Measurements from ENCODE around the gene SEZ6L2. TPM values are rescaled to one million over a fixed set of nuclear protein-coding genes. Genes with fewer than 3 reads are reported as not detected.
"Not testable (repeated sequence)": the region's sequence is repeated elsewhere in the genome, so short reads cannot be mapped to it uniquely, and the experiment has no call there.

The SEZ6L2 gene
- total RNA-seq, 1 experiment from 2014 or later, result 70.7 TPM

DNA sequence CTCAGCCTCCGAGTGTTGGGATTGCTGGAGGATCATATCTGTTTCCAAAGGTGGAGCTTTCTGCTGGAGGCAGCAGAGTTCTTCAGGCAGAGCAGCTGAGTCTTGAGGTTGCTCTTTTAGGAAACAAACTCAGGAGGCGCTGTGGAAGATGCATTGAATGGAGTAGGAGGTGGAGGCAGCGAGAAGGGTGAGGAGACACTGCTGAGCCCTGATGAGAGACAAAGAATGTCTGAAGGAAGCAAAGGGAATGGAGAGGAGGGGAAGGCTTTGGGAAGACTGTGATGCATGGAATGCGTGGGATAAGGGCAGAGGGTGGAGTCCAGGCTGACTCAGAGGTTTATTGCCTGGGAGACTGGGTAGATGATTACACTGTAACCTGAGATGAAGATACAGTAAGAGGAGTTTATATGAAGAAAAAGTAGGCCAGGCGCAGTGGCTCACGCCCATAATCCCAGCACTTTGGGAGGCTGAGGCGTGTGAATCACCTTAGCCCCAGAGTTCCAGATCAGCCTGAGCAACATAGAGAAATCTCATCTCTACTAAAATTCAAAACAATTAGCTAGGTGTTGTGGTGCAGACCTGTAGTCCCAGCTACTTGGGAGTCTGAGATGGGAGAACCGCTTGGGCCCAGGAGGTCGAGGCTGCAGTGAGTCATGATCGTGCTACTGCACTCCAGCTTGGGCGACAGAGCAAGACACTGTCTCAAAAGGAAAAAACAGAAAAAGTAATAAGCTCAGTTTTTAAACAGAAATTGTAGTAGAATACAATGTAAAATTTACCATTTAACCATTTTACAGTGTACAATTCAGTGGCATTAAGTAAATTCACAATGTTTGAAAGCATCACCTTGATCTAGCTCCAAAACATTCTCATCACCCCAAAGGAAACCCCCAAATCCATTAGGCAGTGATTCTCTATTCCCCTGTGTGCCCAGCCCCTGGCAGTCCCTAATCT lies 44.8 kb upstream of the SEZ6L2 start:
- TF ChIP-seq SIN3A (IDR thresholded peaks at IDR 0.05; ENCODE audit: borderline replicate concordance, insufficient read depth, low read depth, low read length) (no peak; the same call in 1 of the 2 replicates), TCF7L2 (IDR thresholded peaks at IDR 0.05; ENCODE audit: low read depth, low read length) (0 out of 2 replicates have a peak, but pooled peaks have one; percentile 33), POLR2AphosphoS5 (IDR thresholded peaks at IDR 0.05; ENCODE audit: low read depth, low read length) (peak; percentile 70; the same call in 1 of the 2 replicates)
- TF ChIP-seq, protein P1, sequence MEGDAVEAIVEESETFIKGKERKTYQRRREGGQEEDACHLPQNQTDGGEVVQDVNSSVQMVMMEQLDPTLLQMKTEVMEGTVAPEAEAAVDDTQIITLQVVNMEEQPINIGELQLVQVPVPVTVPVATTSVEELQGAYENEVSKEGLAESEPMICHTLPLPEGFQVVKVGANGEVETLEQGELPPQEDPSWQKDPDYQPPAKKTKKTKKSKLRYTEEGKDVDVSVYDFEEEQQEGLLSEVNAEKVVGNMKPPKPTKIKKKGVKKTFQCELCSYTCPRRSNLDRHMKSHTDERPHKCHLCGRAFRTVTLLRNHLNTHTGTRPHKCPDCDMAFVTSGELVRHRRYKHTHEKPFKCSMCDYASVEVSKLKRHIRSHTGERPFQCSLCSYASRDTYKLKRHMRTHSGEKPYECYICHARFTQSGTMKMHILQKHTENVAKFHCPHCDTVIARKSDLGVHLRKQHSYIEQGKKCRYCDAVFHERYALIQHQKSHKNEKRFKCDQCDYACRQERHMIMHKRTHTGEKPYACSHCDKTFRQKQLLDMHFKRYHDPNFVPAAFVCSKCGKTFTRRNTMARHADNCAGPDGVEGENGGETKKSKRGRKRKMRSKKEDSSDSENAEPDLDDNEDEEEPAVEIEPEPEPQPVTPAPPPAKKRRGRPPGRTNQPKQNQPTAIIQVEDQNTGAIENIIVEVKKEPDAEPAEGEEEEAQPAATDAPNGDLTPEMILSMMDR (IDR thresholded peaks at IDR 0.05), result no peak
- TF ChIP-seq, protein P2, sequence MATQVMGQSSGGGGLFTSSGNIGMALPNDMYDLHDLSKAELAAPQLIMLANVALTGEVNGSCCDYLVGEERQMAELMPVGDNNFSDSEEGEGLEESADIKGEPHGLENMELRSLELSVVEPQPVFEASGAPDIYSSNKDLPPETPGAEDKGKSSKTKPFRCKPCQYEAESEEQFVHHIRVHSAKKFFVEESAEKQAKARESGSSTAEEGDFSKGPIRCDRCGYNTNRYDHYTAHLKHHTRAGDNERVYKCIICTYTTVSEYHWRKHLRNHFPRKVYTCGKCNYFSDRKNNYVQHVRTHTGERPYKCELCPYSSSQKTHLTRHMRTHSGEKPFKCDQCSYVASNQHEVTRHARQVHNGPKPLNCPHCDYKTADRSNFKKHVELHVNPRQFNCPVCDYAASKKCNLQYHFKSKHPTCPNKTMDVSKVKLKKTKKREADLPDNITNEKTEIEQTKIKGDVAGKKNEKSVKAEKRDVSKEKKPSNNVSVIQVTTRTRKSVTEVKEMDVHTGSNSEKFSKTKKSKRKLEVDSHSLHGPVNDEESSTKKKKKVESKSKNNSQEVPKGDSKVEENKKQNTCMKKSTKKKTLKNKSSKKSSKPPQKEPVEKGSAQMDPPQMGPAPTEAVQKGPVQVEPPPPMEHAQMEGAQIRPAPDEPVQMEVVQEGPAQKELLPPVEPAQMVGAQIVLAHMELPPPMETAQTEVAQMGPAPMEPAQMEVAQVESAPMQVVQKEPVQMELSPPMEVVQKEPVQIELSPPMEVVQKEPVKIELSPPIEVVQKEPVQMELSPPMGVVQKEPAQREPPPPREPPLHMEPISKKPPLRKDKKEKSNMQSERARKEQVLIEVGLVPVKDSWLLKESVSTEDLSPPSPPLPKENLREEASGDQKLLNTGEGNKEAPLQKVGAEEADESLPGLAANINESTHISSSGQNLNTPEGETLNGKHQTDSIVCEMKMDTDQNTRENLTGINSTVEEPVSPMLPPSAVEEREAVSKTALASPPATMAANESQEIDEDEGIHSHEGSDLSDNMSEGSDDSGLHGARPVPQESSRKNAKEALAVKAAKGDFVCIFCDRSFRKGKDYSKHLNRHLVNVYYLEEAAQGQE (IDR thresholded peaks at IDR 0.05; ENCODE audit: insufficient read depth in 1 of 2, low read depth in 2 of 2, low read length in 1 of 2), result peak; percentile 24 to 27; a peak in 2 of 4 replicates
- H3K9me3 ChIP-seq (ENCODE audit: control insufficient read depth, insufficient read depth, low read depth, low read length), result no peaks in the 10 kb centered on the region
- peaks cover 17% of the 10 kb centered on the region for H3K4me1 ChIP-seq (ENCODE audit: control insufficient read depth, insufficient read depth, low read length)
- peak overlapping the region; percentile 99 for H3K27ac ChIP-seq (ENCODE audit: low read length)
- no peaks in the 10 kb centered on the region for H3K27me3 ChIP-seq (ENCODE audit: control insufficient read depth, insufficient read depth, low read length)
- in situ Hi-C loops (cut with HindIII; ENCODE audit: low pct_unique_long_range_greater_than_20kb, low sequenced_read_pairs) (no loop called here), intact Hi-C loops (cut with micrococcal nuclease; ENCODE audit: unreplicated experiment) (loop anchor here (2.0 kb wide), 1 partner anchor 17 kb away; no protein-coding TSS in a partner anchor)
- peak overlapping the region; percentile 23 to 53 for H3K4me3 ChIP-seq (ENCODE audit: low read depth in 2 of 2, low read length in 2 of 2)
- DNase-seq (ENCODE audit: low read depth, low spot score), result peak; percentile 98
- POLR2A ChIA-PET, result interaction anchor here (0.5 to 2.4 kb wide), 8 partner anchors 12 to 89 kb away, joined by 3 to 10 read pairs (median 4); partner anchors contain the start of gene TMEM219
- H3K36me3 ChIP-seq (ENCODE audit: control insufficient read depth, insufficient read depth, low read length), result no peaks in the 10 kb centered on the region
- CTCF ChIA-PET, result interaction anchor here (1.1 to 1.3 kb wide), 2 partner anchors 27 to 88 kb away, joined by 4 read pairs; no protein-coding TSS in a partner anchor
- peak; percentile 99 for ATAC-seq
- BruUV-seq (replicated peaks), result no TSS peak

DNA sequence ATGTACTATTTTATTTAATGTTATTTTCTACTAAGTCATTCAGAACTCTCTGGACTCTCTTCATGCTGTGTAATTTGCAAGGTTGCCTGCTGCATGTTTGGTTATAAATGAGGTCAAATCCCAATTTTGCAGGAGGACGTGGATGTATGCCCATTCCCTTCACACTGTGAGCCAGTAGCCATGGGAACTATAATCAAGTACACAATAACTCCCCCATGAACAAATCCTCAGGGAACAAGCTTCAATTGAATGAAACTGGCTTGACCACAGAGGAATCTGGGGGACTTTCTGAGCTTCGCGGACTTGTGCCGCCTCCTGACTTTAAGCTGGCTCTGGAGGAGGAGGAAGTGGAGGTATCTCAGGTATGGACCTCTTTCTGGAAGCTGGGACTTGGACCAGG lies 41.3 kb upstream of the SEZ6L2 start:
- Histone ChIP-seq H3K27ac (ENCODE audit: low read length) (peak overlapping the region; percentile 34; the same call in 1 of the 2 replicates), H3K36me3 (ENCODE audit: control insufficient read depth, insufficient read depth, low read length) (no peaks in the 10 kb centered on the region), H3K4me1 (ENCODE audit: control insufficient read depth, insufficient read depth, low read length) (peaks cover 17% of the 10 kb centered on the region), H3K9me3 (ENCODE audit: control insufficient read depth, insufficient read depth, low read depth, low read length) (no peaks in the 10 kb centered on the region), H3K4me3 (ENCODE audit: low read depth in 2 of 2, low read length in 2 of 2) (no peak overlapping the region), H3K27me3 (ENCODE audit: control insufficient read depth, insufficient read depth, low read length) (no peaks in the 10 kb centered on the region)
- intact Hi-C loops (cut with micrococcal nuclease; ENCODE audit: unreplicated experiment), result no loop called here
- BruUV-seq (replicated peaks), result no TSS peak
- ChIA-PET CTCF (no interaction called here), POLR2A (interaction anchor here (1.0 kb wide), 1 partner anchor 13 kb away, joined by 3 read pairs; no protein-coding TSS in a partner anchor)
- TF ChIP-seq TCF7L2 (IDR thresholded peaks at IDR 0.05; ENCODE audit: low read depth, low read length) (no peak), POLR2AphosphoS5 (IDR thresholded peaks at IDR 0.05; ENCODE audit: low read depth, low read length) (no peak), SIN3A (IDR thresholded peaks at IDR 0.05; ENCODE audit: borderline replicate concordance, insufficient read depth, low read depth, low read length) (no peak)
- TF ChIP-seq, protein P1 (IDR thresholded peaks at IDR 0.05), result no peak
- TF ChIP-seq, protein P2 (IDR thresholded peaks at IDR 0.05; ENCODE audit: insufficient read depth in 1 of 2, low read depth in 2 of 2, low read length in 1 of 2), result no peak
- ATAC-seq (no peak), DNase-seq (ENCODE audit: low read depth, low spot score) (no peak)
- in situ Hi-C loops (cut with HindIII; ENCODE audit: low pct_unique_long_range_greater_than_20kb, low sequenced_read_pairs), result no loop called here

DNA sequence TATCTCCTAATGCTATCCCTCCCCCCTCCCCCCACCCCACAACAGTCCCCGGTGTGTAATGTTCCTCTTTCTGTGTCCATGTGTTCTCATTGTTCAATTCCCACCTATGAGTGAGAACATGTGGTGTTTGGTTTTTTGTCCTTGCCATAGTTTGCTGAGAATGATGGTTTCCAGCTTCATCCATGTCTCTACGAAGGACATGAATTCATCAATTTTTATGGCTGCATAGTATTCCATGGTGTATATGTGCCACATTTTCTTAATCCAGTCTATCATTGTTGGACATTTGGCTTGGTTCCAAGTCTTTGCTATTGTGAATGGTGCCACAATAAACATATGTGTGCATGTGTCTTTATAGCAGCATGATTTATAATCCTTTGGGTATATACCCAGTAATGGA lies 32.4 kb upstream of the SEZ6L2 start:
- intact Hi-C loops (cut with micrococcal nuclease; ENCODE audit: unreplicated experiment); in situ Hi-C loops (cut with HindIII; ENCODE audit: low pct_unique_long_range_greater_than_20kb, low sequenced_read_pairs); ATAC-seq; CTCF ChIA-PET; H3K4me3 ChIP-seq (ENCODE audit: low read depth in 2 of 2, low read length in 2 of 2); H3K27me3 ChIP-seq (ENCODE audit: control insufficient read depth, insufficient read depth, low read length); BruUV-seq (replicated peaks); H3K9me3 ChIP-seq (ENCODE audit: control insufficient read depth, insufficient read depth, low read depth, low read length); DNase-seq (ENCODE audit: low read depth, low spot score); H3K36me3 ChIP-seq (ENCODE audit: control insufficient read depth, insufficient read depth, low read length); H3K27ac ChIP-seq (ENCODE audit: low read length); H3K4me1 ChIP-seq (ENCODE audit: control insufficient read depth, insufficient read depth, low read length): not testable (repeated sequence)
- POLR2A ChIA-PET, result interaction anchor here (0.6 kb wide), 1 partner anchor 33 kb away, joined by 10 read pairs; the partner anchor contains the start of gene SEZ6L2
